IPS DF 6.9 (cell line): ENCODE results near the gene TTBK2.

Experiments
- DNase-seq: peaks from one replicate; pipeline ENCODE4 v3.0.0-alpha.2; 2013; ENCODE audit warnings: low read depth, low spot score
- H3K27ac ChIP-seq: one replicate; pipeline ENCODE4 v1.5.1; 2013; ENCODE audit warnings: low read length, control low read depth
- H3K27me3 ChIP-seq: 2 replicates; pipeline ENCODE4 v1.6.1; 2013; ENCODE audit warnings: mild to moderate bottlenecking, low read length; ENCODE audit not compliant: control insufficient read depth, insufficient read depth
- H3K36me3 ChIP-seq: 2 replicates; pipeline ENCODE4 v1.6.1; 2013; ENCODE audit warnings: low read length; ENCODE audit not compliant: control insufficient read depth, insufficient read depth
- H3K4me1 ChIP-seq: 2 replicates; pipeline ENCODE4 v1.6.1; 2013; ENCODE audit warnings: low read length; ENCODE audit not compliant: control insufficient read depth, insufficient read depth
- H3K4me3 ChIP-seq: 2 replicates; pipeline ENCODE4 v1.5.1; 2013; ENCODE audit warnings: mild to moderate bottlenecking, low read length
- H3K9me3 ChIP-seq: 2 replicates; pipeline ENCODE4 v1.6.1; 2013; ENCODE audit warnings: low read length, inconsistent platforms; ENCODE audit not compliant: control insufficient read depth, insufficient read depth
- WGBS: extraction: QIAGEN DNeasy Blood & Tissue Kit; methylation state at CpG from one replicate; pipeline ENCODE4 v1.1.7; 2013; ENCODE audit warnings: mixed read lengths, missing lambda C conversion rate; ENCODE audit not compliant: insufficient read length, insufficient coverage; 5-methylcytosine and 5-hydroxymethylcytosine counted together

The TTBK2 gene

GRCh38 chr15:42730135-42730534, 190.4 kb downstream of the TTBK2 start:
- no CpG with 5 or more reads among the region's 8 CpGs for WGBS
- H3K27me3 ChIP-seq = no peaks in the 10 kb centered on the region
- H3K36me3 ChIP-seq = peaks cover 27% of the 10 kb centered on the region
- H3K4me3 ChIP-seq = no peak overlapping the region
- peaks cover 2% of the 10 kb centered on the region; the same call in 1 of the 2 replicates for H3K4me1 ChIP-seq
- DNase-seq = no peak
- H3K27ac ChIP-seq = no peak overlapping the region
- no peaks in the 10 kb centered on the region for H3K9me3 ChIP-seq

- peaks cover 2% of the 10 kb centered on the region; the same call in 1 of the 2 replicates for H3K4me1 ChIP-seq
- H3K4me3 ChIP-seq = no peak overlapping the region
- peaks cover 29% of the 10 kb centered on the region for H3K36me3 ChIP-seq
- DNase-seq = no peak
- H3K27ac ChIP-seq = no peak overlapping the region
- H3K27me3 ChIP-seq = no peaks in the 10 kb centered on the region
- no peaks in the 10 kb centered on the region for H3K9me3 ChIP-seq
- WGBS = no CpG with 5 or more reads among the region's 7 CpGs
Observed at GRCh38 chr15:42729409-42729808, 191.2 kb downstream of the TTBK2 start.

GRCh38 chr15:42728972-42729371, 191.6 kb downstream of the TTBK2 start:
- Histone ChIP-seq H3K4me1 (peaks cover 2% of the 10 kb centered on the region; the same call in 1 of the 2 replicates), H3K4me3 (no peak overlapping the region), H3K27ac (no peak overlapping the region), H3K36me3 (peaks cover 29% of the 10 kb centered on the region), H3K27me3 (no peaks in the 10 kb centered on the region), H3K9me3 (no peaks in the 10 kb centered on the region)
- WGBS = no CpG with 5 or more reads among the region's 14 CpGs
- no peak for DNase-seq

GRCh38 chr15:42728560-42728959, 192.0 kb downstream of the TTBK2 start:
- no peak overlapping the region for H3K4me3 ChIP-seq
- no peak for DNase-seq
- H3K27me3 ChIP-seq = no peaks in the 10 kb centered on the region
- no peaks in the 10 kb centered on the region for H3K9me3 ChIP-seq
- H3K4me1 ChIP-seq = peaks cover 2% of the 10 kb centered on the region; the same call in 1 of the 2 replicates
- WGBS = no CpG with 5 or more reads among the region's 5 CpGs
- no peak overlapping the region for H3K27ac ChIP-seq
- H3K36me3 ChIP-seq = peaks cover 27% of the 10 kb centered on the region

- Histone ChIP-seq H3K4me3 (no peak overlapping the region), H3K27ac (no peak overlapping the region), H3K36me3 (peaks cover 31% of the 10 kb centered on the region), H3K4me1 (peaks cover 2% of the 10 kb centered on the region; the same call in 1 of the 2 replicates), H3K27me3 (no peaks in the 10 kb centered on the region), H3K9me3 (no peaks in the 10 kb centered on the region)
- DNase-seq = no peak
- WGBS = no CpG with 5 or more reads among the region's 13 CpGs
Observed at GRCh38 chr15:42727750-42728381, 192.7 kb downstream of the TTBK2 start.

- Histone ChIP-seq H3K9me3 (no peaks in the 10 kb centered on the region), H3K4me3 (no peak overlapping the region), H3K27me3 (no peaks in the 10 kb centered on the region), H3K27ac (no peak overlapping the region), H3K4me1 (peaks cover 2% of the 10 kb centered on the region; the same call in 1 of the 2 replicates), H3K36me3 (peaks cover 23% of the 10 kb centered on the region)
- WGBS = no CpG with 5 or more reads among the region's 11 CpGs
- no peak for DNase-seq
Observed at GRCh38 chr15:42726114-42726513, 194.5 kb downstream of the TTBK2 start.

GRCh38 chr15:42725331-42725903, 195.2 kb downstream of the TTBK2 start:
- no CpG with 5 or more reads among the region's 12 CpGs for WGBS
- DNase-seq = no peak
- H3K4me3 ChIP-seq = no peak overlapping the region
- H3K27ac ChIP-seq = no peak overlapping the region
- H3K36me3 ChIP-seq = peaks cover 23% of the 10 kb centered on the region
- H3K4me1 ChIP-seq = peaks cover under 1% of the 10 kb centered on the region; the same call in 1 of the 2 replicates
- H3K9me3 ChIP-seq = no peaks in the 10 kb centered on the region
- no peaks in the 10 kb centered on the region for H3K27me3 ChIP-seq

GRCh38 chr15:42724276-42724675, 196.3 kb downstream of the TTBK2 start:
- DNase-seq = no peak
- H3K27ac ChIP-seq = no peak overlapping the region
- no CpG with 5 or more reads among the region's 6 CpGs for WGBS
- no peaks in the 10 kb centered on the region for H3K27me3 ChIP-seq
- no peaks in the 10 kb centered on the region for H3K4me1 ChIP-seq
- H3K36me3 ChIP-seq = peaks cover 23% of the 10 kb centered on the region
- no peak overlapping the region for H3K4me3 ChIP-seq
- no peaks in the 10 kb centered on the region for H3K9me3 ChIP-seq

- Histone ChIP-seq H3K9me3 (no peaks in the 10 kb centered on the region), H3K36me3 (peaks cover 23% of the 10 kb centered on the region), H3K27ac (no peak overlapping the region), H3K27me3 (no peaks in the 10 kb centered on the region), H3K4me3 (no peak overlapping the region), H3K4me1 (no peaks in the 10 kb centered on the region)
- DNase-seq = no peak
- no CpG with 5 or more reads among the region's 4 CpGs for WGBS
Observed at GRCh38 chr15:42723068-42723467, 197.5 kb downstream of the TTBK2 start.

GRCh38 chr15:42721916-42722315, 198.7 kb downstream of the TTBK2 start:
- H3K4me3 ChIP-seq = no peak overlapping the region
- no peaks in the 10 kb centered on the region for H3K9me3 ChIP-seq
- H3K4me1 ChIP-seq = no peaks in the 10 kb centered on the region
- DNase-seq = no peak
- no peak overlapping the region for H3K27ac ChIP-seq
- no peaks in the 10 kb centered on the region for H3K27me3 ChIP-seq
- no CpG with 5 or more reads among the region's 3 CpGs for whole genome bisulfite sequencing
- peaks cover 16% of the 10 kb centered on the region for H3K36me3 ChIP-seq

GRCh38 chr15:42721016-42721415, 199.6 kb downstream of the TTBK2 start:
- H3K27me3 ChIP-seq = no peaks in the 10 kb centered on the region
- H3K4me3 ChIP-seq = no peak overlapping the region
- H3K4me1 ChIP-seq = no peaks in the 10 kb centered on the region
- H3K9me3 ChIP-seq = no peaks in the 10 kb centered on the region
- DNase-seq = no peak
- no peak overlapping the region for H3K27ac ChIP-seq
- H3K36me3 ChIP-seq = peaks cover 13% of the 10 kb centered on the region
- WGBS = no CpG with 5 or more reads among the region's 6 CpGs
